Kidney epithelial cell (primary cell): ENCODE measurements around the gene PID1. TPM values are rescaled to one million over a fixed set of nuclear protein-coding genes. Genes with fewer than 3 reads are reported as not detected.
"Not testable (repeated sequence)": the region's sequence is repeated elsewhere in the genome, so short reads cannot be mapped to it uniquely, and the experiment has no call there.

Experiments used
- DNase-seq: peaks from one replicate; pipeline ENCODE4 v3.0.0-alpha.2; 2010; ENCODE audit warnings: low read depth
- H3K27me3 ChIP-seq: 2 replicates; pipeline ENCODE4 v1.6.0; 2011; ENCODE audit warnings: low read length; ENCODE audit not compliant: control insufficient read depth, insufficient read depth
- H3K36me3 ChIP-seq: 2 replicates; pipeline ENCODE4 v1.5.1; 2011; ENCODE audit warnings: low read length; ENCODE audit not compliant: control insufficient read depth, insufficient read depth
- H3K4me3 ChIP-seq: 2 replicates; pipeline ENCODE4 v1.5.1; 2011; ENCODE audit warnings: low read depth, mild to moderate bottlenecking, control low read depth, low read length
- CTCF ChIP-seq: IDR thresholded peaks from 2 replicates; pipeline ENCODE4 v1.5.1; 2011; ENCODE audit warnings: mild to moderate bottlenecking, moderate library complexity, low read length, control low read depth, inconsistent platforms; ENCODE audit not compliant: insufficient read depth, poor library complexity, severe bottlenecking
- total RNA-seq: library from RNA; depleted of rRNA; stranded (reverse); fragments of >200 nt; gene quantifications from 2 replicates; pipeline ENCODE4 v1.2.3, GENCODE V29; 2015

PID1 gene
- total RNA-seq, 1 donor from 2014 or later, result 0.21 TPM

GRCh38 chr2:229196448-229196847 lies 74.6 kb downstream of the PID1 start:
- no peaks in the 10 kb centered on the region for H3K27me3 ChIP-seq
- no peak for DNase-seq
- H3K4me3 ChIP-seq, result no peak overlapping the region
- no peaks in the 10 kb centered on the region for H3K36me3 ChIP-seq
- TF ChIP-seq CTCF, result no peak

DNA sequence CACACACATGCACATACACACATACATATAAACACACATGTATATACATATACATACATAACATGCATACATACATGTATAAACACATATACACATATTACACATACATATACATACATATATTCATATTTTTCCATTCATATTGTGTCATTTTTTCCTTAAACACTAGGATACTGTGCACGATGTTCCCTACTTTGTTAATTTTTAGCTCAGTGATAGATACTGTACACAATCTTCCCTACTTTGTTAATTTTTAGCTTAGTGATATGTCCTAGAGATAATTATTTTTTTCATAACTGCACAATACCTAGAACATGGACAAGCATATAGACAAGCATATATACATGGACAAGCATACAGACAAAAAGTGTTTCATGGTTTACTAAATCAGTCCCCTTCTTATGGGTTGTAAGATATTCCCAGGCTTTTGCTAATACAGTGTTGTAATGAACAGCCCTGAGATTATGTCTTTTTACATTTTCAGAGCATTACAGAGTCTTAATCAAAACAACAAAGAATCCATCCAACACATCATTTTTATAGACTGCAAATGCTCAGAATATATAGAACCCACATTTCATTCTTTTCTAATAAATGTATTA lies 75.6 kb downstream of the PID1 start:
- no peak for TF ChIP-seq CTCF
- DNase-seq, result no peak
- no peak overlapping the region for H3K4me3 ChIP-seq
- H3K36me3 ChIP-seq, result no peaks in the 10 kb centered on the region
- H3K27me3 ChIP-seq, result no peaks in the 10 kb centered on the region

GRCh38 chr2:229193281-229193680 lies 77.8 kb downstream of the PID1 start:
- no peak for TF ChIP-seq CTCF
- H3K27me3 ChIP-seq, result no peaks in the 10 kb centered on the region
- no peaks in the 10 kb centered on the region for H3K36me3 ChIP-seq
- H3K4me3 ChIP-seq, result no peak overlapping the region
- no peak for DNase-seq

- Histone ChIP-seq H3K27me3 (no peaks in the 10 kb centered on the region), H3K36me3 (no peaks in the 10 kb centered on the region), H3K4me3 (no peak overlapping the region)
- no peak for DNase-seq
- TF ChIP-seq CTCF, result no peak
Observed at GRCh38 chr2:229191413-229191812, 79.7 kb downstream of the PID1 start.

- not testable (repeated sequence) for H3K27me3 ChIP-seq, H3K4me3 ChIP-seq, H3K36me3 ChIP-seq, DNase-seq
Observed at GRCh38 chr2:229187123-229187522, 84.0 kb downstream of the PID1 start.

- TF ChIP-seq CTCF, result no peak
- H3K27me3 ChIP-seq, result no peaks in the 10 kb centered on the region
- no peak overlapping the region for H3K4me3 ChIP-seq
- DNase-seq, result no peak
- H3K36me3 ChIP-seq, result no peaks in the 10 kb centered on the region
Observed at GRCh38 chr2:229181641-229182040, 89.4 kb downstream of the PID1 start.
